ENCODE results near the gene HSCB. TPM values are rescaled to one million over a fixed set of nuclear protein-coding genes. Genes with fewer than 3 reads are reported as not detected.

HSCB gene
- total and polyA plus RNA-seq, 12 donors, result 19.7 to 48.2 (median 28.5) TPM

GRCh38 chr22:28799606-28800307, 57.9 kb downstream of the HSCB start:
- H3K36me3 ChIP-seq (replicated peaks in 1 of 2), result peaks cover 0 to 36% of the 10 kb centered on the region in 2 donors
- peak overlapping the region; percentile 96 to 100 (median 100) for H3K27ac ChIP-seq
- H3K27me3 ChIP-seq, result no peaks in the 10 kb centered on the region
- intact Hi-C loops (cut with DNase I), result no loop called here
- TF ChIP-seq CTCF (IDR thresholded peaks at IDR 0.05), result no peak
- H3K9me3 ChIP-seq (replicated peaks in 1 of 3), result no peaks in the 10 kb centered on the region
- peaks cover 34 to 58% of the 10 kb centered on the region in 2 donors for H3K4me1 ChIP-seq (replicated peaks in 1 of 2)
- DNase-seq, result peak; percentile 57 to 86 (median 77)
- WGBS, 4 donors, result 0 to 1% (median 1%) methylated on average over 10 to 31 of the region's 31 CpGs
- peak overlapping the region; percentile 66 to 100 (median 80) for H3K4me3 ChIP-seq

GRCh38 chr22:28800308-28801041, 58.6 kb downstream of the HSCB start, which contains the start of gene XBP1:
TSS of gene XBP1 (minus strand) at chr22:28800569.
- Histone ChIP-seq H3K36me3 (replicated peaks in 1 of 2) (peaks cover 0 to 28% of the 10 kb centered on the region in 2 donors), H3K27me3 (no peaks in the 10 kb centered on the region), H3K4me3 (peak within 1 kb of the TSS; percentile 66 to 100 (median 80)), H3K4me1 (replicated peaks in 1 of 2) (peaks cover 34 to 54% of the 10 kb centered on the region in 2 donors), H3K9me3 (replicated peaks in 1 of 3) (no peaks in the 10 kb centered on the region), H3K27ac (peak within 1 kb of the TSS; percentile 96 to 100 (median 100))
- intact Hi-C loops (cut with DNase I), result no loop called here
- WGBS, 4 donors, result 0 to 1% (median 0%) methylated on average over 20 to 78 of the region's 78 CpGs
- TF ChIP-seq CTCF (IDR thresholded peaks at IDR 0.05) (no peak), POLR2A (IDR thresholded peaks at IDR 0.05) (peak; percentile 99 to 100)
- DNase-seq, result peak; percentile 94 to 97 (median 95)

GRCh38 chr22:28801845-28802594, 60.2 kb downstream of the HSCB start:
- H3K9me3 ChIP-seq (replicated peaks in 1 of 3), result no peaks in the 10 kb centered on the region
- 47 to 61% (median 53%) methylated on average over 14 of the region's 14 CpGs for WGBS, 4 donors
- DNase-seq, result peak in 1 of 7 donors; percentile 46
- peaks cover 0 to 13% of the 10 kb centered on the region in 2 donors for H3K36me3 ChIP-seq (replicated peaks in 1 of 2)
- peaks cover 29 to 39% of the 10 kb centered on the region in 2 donors for H3K4me1 ChIP-seq (replicated peaks in 1 of 2)
- no peaks in the 10 kb centered on the region for H3K27me3 ChIP-seq
- peak overlapping the region in 1 of 4 donors; percentile 66 for H3K4me3 ChIP-seq
- intact Hi-C loops (cut with DNase I), result no loop called here
- H3K27ac ChIP-seq, result peak overlapping the region in 4 of 5 donors; percentile 11 to 100 (median 78)
- no peak for TF ChIP-seq CTCF (IDR thresholded peaks at IDR 0.05)
- no peak for TF ChIP-seq POLR2A (IDR thresholded peaks at IDR 0.05)

Data from adrenal gland (tissue), 12 donors.